OCI-LY3 (cell line): ENCODE measurements around the gene PTPRJ.

Source experiments
- H2AFZ ChIP-seq: fragments of 200-600, 300-600 bp; shearing (Covaris generic); 2 replicates; pipeline ENCODE4 v1.6.0; 2014; ENCODE audit warnings: antibody characterized with exemption, low read depth, low read length
- H3K27ac ChIP-seq: fragments of 200-600, 300-600 bp; sonication (generic); 2 replicates; pipeline ENCODE4 v1.5.1; 2014; ENCODE audit warnings: mild to moderate bottlenecking, low read length, moderate library complexity, mixed read lengths
- H3K27me3 ChIP-seq: fragments of 200-600, 300-600 bp; sonication (generic); 2 replicates; pipeline ENCODE4 v1.6.1; 2014; ENCODE audit warnings: low read depth, low read length, mixed read lengths
- H3K36me3 ChIP-seq: fragments of 200-600, 300-600 bp; sonication (generic); replicated peaks from 2 replicates; pipeline ENCODE3; 2014; ENCODE audit warnings: low read depth, low read length, mixed read lengths
- H3K4me1 ChIP-seq: fragments of 300-600, 200-600 bp; sonication (generic); 2 replicates; pipeline ENCODE4 v1.6.1; 2014; ENCODE audit warnings: low read length, mixed read lengths
- H3K4me2 ChIP-seq: fragments of 200-600, 300-600 bp; sonication (generic); 2 replicates; pipeline ENCODE4 v1.6.1; 2014; ENCODE audit warnings: low read length, mixed read lengths
- H3K4me3 ChIP-seq: fragments of 300-600, 200-600 bp; sonication (generic); 2 replicates; pipeline ENCODE4 v1.5.1; 2014; ENCODE audit warnings: antibody characterized with exemption, mild to moderate bottlenecking, low read length, moderate library complexity
- H3K79me2 ChIP-seq: fragments of 300-600, 200-600 bp; shearing (Covaris generic); 2 replicates; pipeline ENCODE4 v1.6.1; 2014; ENCODE audit warnings: mild to moderate bottlenecking, low read length, mixed read lengths
- H3K9ac ChIP-seq: fragments of 300-600, 200-600 bp; shearing (Covaris generic); 2 replicates; pipeline ENCODE4 v1.6.0; 2014; ENCODE audit warnings: mild to moderate bottlenecking, low read length, moderate library complexity
- H3K9me3 ChIP-seq: fragments of 200-600, 300-600 bp; shearing (Covaris generic); 2 replicates; pipeline ENCODE4 v1.6.1; 2014; ENCODE audit warnings: low read length, mixed read lengths; ENCODE audit not compliant: insufficient read depth
- H4K20me1 ChIP-seq: fragments of 200-600, 300-600 bp; sonication (generic); 2 replicates; pipeline ENCODE4 v1.6.1; 2016; ENCODE audit warnings: low read length, mixed read lengths; ENCODE audit not compliant: insufficient read depth
- EZH2phosphoT487 ChIP-seq: fragments of 200-600 bp; shearing (Covaris generic); IDR thresholded peaks from 2 replicates; pipeline ENCODE4 v1.6.1; 2018; ENCODE audit warnings: antibody characterized with exemption, mixed run types, low read depth
- TF ChIP-seq, protein P1 (sequence below): fragments of 200-600, 300-600 bp; sonication (generic); IDR thresholded peaks from 2 replicates; pipeline ENCODE4 v1.5.1; 2014; ENCODE audit warnings: antibody characterized with exemption, low read length, low read depth

Gene PTPRJ

DNA sequence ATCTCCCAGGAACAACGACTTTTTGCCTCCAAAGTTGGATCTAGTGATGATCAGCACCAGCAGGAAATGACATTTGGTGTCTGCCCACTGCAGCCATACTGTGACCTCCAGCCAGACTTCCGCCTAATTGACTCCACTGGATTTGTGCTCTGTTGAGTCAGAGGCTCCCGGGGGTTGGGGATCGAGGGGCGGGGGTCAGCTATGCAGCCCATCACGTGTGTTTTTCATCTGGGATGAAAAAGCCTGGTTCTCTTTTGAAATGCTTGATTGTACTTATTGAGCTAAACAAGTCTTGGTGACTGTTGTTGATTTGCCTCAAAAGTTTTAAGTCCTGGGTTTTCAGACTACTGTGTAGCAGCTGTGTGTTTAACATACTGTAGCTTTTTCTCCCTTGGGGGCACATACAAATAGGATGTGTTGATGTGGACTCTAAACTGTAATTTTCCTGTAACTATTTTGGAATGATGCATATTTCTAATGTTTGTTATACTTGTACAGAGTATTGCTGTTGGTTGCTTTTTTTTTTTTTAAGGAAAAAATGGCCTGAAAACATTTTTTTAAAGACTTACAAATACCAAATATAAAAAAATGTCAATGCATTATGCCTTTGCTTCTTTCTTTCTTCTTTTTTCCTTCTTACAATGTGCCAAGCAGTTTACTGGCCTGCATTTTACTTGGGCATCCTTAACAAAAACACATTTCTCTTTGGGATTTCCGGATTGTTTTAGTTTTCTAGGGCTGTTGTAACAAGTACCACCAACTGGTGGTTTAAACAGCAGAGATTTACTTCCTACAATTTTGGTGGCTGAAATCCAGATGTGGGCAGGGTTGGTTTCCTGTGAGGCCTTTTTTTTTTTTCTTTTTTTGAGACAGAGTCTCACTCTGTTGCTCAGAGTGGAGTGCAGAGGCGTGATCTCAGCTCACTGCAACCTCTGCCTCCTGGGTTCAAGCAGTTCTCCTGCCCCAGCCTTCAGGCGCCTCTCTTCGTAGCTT, 190.2 kb downstream of the PTPRJ start:
- no peaks in the 10 kb centered on the region for H4K20me1 ChIP-seq
- H3K9me3 ChIP-seq = no peaks in the 10 kb centered on the region
- H3K27ac ChIP-seq = no peak overlapping the region
- H3K4me1 ChIP-seq = no peaks in the 10 kb centered on the region
- H3K4me3 ChIP-seq = no peak overlapping the region
- no peak for TF ChIP-seq EZH2phosphoT487
- TF ChIP-seq, protein P1, sequence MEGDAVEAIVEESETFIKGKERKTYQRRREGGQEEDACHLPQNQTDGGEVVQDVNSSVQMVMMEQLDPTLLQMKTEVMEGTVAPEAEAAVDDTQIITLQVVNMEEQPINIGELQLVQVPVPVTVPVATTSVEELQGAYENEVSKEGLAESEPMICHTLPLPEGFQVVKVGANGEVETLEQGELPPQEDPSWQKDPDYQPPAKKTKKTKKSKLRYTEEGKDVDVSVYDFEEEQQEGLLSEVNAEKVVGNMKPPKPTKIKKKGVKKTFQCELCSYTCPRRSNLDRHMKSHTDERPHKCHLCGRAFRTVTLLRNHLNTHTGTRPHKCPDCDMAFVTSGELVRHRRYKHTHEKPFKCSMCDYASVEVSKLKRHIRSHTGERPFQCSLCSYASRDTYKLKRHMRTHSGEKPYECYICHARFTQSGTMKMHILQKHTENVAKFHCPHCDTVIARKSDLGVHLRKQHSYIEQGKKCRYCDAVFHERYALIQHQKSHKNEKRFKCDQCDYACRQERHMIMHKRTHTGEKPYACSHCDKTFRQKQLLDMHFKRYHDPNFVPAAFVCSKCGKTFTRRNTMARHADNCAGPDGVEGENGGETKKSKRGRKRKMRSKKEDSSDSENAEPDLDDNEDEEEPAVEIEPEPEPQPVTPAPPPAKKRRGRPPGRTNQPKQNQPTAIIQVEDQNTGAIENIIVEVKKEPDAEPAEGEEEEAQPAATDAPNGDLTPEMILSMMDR = no peak
- peaks cover 33% of the 10 kb centered on the region for H3K36me3 ChIP-seq
- H3K27me3 ChIP-seq = no peaks in the 10 kb centered on the region
- H3K79me2 ChIP-seq = no peaks in the 10 kb centered on the region
- no peak overlapping the region for H3K9ac ChIP-seq
- no peak overlapping the region for H2AFZ ChIP-seq
- H3K4me2 ChIP-seq = no peak overlapping the region

DNA sequence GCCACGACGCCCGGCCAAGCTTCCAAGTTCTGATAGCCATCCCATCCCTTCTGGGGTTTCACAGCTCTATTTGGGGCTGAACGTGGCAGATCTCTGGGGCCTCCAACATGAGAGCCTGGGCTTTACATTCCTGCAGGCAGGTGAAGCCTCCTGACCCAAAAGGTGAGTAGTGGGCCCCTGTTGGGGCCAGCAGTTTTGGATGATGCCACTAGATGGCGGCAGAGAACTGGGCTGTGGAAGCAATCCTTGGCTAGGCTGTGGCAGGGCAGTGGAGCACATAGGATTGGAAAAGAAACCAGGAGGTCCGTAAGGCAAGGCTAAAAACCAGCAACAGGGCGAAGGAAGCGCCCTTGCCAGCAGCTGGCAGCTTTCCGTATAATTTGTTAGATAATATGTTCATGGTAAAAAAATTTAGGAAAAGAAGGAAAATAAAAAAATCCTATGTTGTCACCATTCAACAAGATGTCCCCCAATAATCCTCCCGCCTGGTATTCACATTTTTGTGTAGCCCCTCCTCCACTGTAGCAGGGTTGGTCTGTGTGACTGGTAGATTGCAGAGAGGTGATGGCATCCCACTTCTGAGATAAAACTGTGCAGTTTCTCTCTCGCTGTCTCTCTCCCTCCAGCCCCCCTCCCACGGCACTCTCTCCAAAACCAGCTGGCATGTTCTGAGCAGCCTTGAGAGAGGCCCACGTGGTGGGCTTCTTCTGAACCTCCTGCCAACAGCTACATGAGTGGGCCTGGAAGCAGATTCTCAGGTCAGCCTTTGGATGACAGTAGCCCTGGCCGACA, 192.7 kb downstream of the PTPRJ start:
- Histone ChIP-seq H3K4me1 (no peaks in the 10 kb centered on the region), H3K4me2 (no peak overlapping the region), H2AFZ (no peak overlapping the region), H3K9me3 (no peaks in the 10 kb centered on the region), H3K79me2 (no peaks in the 10 kb centered on the region), H3K36me3 (peaks cover 17% of the 10 kb centered on the region), H3K9ac (no peak overlapping the region), H3K4me3 (no peak overlapping the region), H3K27me3 (no peaks in the 10 kb centered on the region), H4K20me1 (no peaks in the 10 kb centered on the region), H3K27ac (no peak overlapping the region)
- no peak for TF ChIP-seq EZH2phosphoT487
- TF ChIP-seq, protein P1 = peak; percentile 82

DNA sequence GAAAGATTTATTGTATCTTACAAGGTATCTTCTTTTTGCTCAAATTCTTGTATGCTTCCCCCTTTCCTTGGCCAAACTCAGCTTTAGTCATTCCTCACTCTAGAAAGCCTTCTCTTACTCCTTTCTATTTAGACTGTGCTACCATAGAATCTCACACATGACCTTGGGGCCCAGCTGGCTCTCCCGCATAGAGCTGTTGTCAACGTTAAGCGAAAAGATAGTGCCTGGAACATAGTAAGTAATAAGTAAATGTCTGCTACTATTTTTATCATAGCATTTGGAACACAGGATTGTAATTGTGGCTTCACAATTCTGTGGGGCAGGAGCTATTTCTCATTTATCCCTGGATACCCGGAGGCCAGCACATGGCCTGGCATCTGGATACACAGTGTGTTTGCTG, 197.3 kb downstream of the PTPRJ start:
- Histone ChIP-seq H3K27me3 (no peaks in the 10 kb centered on the region), H3K9ac (no peak overlapping the region), H2AFZ (no peak overlapping the region)

More for the DNA sequence above, 197.3 kb downstream of the PTPRJ start:
- no peaks in the 10 kb centered on the region for H3K79me2 ChIP-seq
- peaks cover 5% of the 10 kb centered on the region for H3K36me3 ChIP-seq
- H3K4me2 ChIP-seq = no peak overlapping the region
- no peak overlapping the region for H3K27ac ChIP-seq
- H3K9me3 ChIP-seq = no peaks in the 10 kb centered on the region
- H3K4me3 ChIP-seq = no peak overlapping the region
- no peaks in the 10 kb centered on the region for H4K20me1 ChIP-seq
- H3K4me1 ChIP-seq = no peaks in the 10 kb centered on the region
- TF ChIP-seq, protein P1 = no peak
- no peak for TF ChIP-seq EZH2phosphoT487
